CD1c-positive myeloid dendritic cell (primary cell): Measurements from ENCODE around the gene MEF2A.
A peak's percentile ranks its signal among the peaks of the same experiment; 100 is the strongest.
"Not testable (repeated sequence)": the region's sequence is repeated elsewhere in the genome, so short reads cannot be mapped to it uniquely, and the experiment has no call there.

Source experiments
- DNase-seq: peaks from one replicate; pipeline ENCODE4 v3.0.0-alpha.2; 2016; ENCODE audit errors: extremely low spot score

Gene MEF2A

DNA sequence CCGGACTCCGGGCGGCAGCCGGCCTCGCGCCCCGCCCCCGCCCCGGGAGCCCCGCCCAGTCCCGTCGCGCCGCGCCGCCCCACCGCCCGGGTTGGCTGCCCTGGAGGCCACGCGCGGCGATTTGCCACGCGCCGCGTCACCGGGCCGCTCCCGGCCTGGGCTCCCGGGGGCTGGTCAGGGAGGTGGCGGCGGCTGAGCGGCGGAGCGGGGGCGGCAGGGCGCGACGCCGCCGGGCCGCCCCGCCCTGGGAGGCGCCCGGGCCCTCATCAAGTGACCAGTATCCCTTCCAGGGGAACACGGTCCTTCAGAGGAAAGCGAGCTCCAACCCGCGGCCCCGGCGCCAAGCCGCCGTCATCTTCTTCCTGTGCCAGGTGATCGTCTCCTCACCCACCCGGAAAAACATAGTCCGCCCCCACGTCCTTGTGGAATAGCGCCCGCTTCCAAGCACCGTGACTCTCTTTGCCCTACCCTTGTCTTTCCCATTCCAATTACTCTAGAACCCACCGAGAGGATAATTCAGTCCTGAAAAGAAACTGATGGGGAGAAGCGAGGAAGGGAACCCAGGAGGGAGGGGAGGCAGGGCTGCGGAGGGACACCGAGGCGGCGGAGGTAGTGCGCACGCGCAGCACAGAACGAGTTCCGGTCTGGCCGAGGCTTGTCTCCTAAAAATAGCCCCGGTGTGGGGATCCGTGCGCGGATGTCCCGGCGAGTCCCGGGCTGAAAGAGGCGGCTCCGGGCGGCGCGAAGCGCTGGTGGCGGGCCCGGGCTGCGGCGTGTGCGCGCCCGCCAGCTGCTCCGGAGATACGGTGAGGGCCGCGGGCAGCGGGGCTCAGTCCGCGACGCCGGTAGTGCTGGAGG, at the start of gene MEF2A:
MEF2A (plus strand) TSS at position 686 of the 858 bp plus-strand sequence. CDS start 67,136 bp downstream, outside the sequence.
- peak; percentile 95 for DNase-seq

DNA sequence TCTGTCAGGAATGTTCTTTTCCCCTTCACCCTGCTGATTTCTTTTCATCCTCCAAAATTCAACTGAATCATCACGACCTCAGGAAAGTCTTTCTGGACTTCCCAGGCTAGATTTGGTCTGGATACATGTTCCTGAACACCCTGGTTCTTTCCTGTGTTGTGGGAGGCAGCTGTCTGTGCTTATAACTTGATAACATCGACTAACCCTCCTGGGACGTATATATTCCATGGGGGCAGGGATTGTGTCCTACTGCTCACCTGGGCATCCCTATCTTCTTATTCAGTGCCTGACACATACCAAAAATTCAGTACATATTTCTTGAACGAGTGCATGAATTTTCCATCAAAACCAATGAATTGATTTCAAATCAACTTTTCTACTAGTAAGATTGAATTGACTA, 47.6 kb upstream of the MEF2A start:
- no peak for DNase-seq

DNA sequence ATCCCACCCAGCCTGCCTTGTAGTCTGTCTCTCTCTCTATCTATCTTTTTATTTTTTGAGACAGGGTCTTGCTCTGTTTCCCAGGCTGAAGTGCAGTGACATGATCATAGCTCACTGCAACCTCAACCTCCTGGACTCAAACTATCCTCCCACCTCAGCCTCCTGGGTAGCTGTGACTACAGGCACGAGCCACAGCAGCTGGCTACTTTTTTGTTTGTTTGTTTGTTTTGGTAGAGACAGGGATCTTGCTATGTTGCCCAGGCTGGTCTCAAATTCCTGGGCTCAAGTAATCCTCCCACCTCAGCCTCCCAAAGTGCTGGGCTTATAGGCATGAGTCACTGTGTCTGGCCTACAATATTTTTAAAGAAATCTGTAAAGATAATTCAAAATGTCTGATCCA, 46.4 kb upstream of the MEF2A start:
- not testable (repeated sequence) for DNase-seq

DNA sequence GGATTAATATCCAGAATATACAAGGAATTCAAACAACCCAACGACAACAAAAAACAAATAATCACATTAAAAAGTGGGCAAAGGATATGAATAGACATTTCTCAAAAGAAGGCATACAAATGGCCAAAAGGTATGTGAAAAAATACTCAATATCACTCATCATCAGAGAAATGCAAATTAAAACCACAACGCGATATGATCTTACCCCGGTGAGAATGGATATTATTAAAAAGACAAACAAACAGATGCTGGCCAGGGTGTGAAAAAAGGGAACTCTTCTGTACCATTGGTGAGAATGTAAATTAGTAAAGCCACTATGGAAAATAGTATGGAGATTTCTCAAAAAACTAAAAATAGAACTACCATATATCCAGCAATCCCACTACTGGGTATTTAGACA, 43.5 kb upstream of the MEF2A start:
- DNase-seq: no peak

DNA sequence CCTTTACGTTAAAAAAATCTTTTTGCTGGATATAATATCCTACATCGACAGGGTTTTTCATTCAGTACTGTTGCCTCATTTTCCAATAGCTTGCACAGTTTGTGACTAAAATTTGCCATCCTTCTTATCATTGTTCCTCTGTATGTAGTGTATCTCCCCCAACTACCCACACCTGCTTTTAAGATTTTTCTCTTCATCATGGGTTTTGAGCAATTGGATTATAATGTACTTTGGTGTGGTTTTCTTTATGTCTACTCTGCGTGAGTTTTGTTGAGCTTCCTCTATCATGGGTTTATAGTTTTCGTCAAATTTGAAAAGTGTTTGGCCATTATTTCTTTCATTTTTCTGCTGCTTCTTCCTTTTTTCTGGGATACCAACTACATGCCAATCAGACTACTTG, 39.6 kb upstream of the MEF2A start:
- DNase-seq: no peak

DNA sequence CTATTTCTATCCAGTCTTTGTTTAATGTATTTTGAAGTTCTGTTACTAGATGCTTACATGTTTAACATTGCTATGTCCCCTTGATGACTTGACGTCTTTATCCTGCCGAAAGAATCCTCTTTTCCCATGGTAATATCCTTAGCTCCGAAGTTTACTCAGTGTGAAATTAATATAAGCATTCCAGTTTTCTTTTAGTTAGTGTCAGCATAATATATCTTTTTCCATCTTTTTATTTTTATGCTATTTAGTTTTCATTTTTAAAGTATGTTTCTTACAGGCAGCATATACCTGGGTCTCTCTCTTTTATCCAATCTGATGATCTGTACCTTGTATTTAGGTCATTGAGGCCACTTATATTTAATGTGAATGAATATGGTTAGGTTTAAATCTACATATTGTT, 39.1 kb upstream of the MEF2A start:
- no peak for DNase-seq

DNA sequence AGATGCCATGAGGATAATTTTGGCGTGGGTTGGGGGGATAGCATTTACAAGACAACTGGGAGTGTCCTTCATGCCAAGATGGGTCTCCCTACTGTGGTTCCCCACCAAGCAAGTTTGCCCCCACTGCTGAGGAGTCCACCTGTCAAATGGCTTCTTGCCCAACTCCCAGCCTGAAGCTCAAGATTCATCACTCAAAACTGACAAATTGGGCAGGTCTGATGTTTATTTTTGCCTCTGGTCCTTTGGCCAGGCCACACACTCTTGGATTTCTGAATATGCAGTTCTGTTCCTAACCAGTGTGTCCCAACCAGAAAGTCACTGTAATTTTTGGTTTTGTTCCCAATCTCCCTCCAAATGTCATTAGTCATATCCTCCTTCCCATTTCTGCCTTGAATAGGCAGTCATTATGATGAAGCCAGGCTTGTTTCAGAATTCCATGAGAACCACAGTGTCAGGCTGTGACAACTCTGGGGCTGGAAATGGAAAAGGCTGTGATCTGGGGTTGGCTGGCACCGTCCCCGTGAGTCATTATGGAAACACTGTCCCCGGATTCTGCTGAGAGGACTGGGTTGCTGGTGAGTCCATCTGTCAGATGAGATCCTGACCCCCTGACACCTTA, 29.3 kb upstream of the MEF2A start:
- no peak for DNase-seq

DNA sequence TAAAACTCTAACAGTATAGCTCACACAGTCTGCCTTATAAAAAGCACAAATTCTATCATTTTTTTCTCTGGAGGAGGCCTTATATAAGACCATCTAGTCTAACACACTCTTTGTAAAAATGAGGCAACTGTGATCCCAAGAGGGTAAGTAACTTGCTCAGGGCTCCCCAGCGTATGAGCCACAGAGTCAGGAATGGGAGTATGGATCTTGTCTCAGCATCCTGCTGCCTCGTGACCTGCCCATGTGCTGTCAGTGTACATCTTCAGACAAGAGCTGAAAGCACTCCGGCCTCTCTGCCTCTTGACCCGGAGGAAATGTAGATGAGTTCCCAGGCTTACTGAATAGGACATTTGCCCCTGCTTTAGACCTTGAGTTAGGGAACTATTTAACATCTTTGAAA, 28.4 kb upstream of the MEF2A start:
- no peak for DNase-seq

DNA sequence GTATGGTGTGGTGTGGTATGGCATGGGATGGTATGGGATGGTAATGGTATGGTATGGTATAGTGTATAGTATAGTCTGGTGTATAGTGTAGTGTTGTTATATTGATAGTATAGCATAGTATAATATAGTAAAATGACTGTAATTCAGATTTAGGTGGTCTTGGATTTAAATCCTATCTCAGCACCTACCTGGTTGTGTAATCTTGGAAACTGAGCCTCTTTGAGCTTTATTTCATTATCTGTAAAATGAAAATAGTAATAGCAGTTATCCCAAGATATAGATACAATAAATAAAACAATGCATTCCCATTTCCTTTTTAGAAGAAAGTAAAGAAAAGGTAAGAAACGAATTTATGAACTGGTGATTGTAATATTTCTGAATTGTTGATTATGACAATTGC, 27.5 kb upstream of the MEF2A start:
- DNase-seq: no peak

DNA sequence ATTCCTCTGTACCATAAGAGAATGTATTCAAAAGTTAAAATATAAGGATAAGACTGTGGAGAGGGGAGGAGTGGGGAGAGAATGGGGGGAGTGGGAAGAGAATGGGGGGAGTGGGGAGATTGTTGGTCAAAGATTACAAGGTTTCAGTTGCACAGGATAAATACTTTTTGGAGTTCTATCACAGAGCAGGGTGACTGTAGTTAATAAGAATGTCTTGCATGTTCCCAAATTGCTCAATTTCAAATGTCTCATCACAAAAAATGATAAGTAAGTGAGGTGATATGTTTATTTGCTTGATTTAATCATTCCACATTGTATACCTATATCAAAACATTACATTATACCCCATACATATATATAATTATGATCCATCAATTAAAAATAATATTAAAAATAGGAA, 23.0 kb upstream of the MEF2A start:
- DNase-seq: no peak

DNA sequence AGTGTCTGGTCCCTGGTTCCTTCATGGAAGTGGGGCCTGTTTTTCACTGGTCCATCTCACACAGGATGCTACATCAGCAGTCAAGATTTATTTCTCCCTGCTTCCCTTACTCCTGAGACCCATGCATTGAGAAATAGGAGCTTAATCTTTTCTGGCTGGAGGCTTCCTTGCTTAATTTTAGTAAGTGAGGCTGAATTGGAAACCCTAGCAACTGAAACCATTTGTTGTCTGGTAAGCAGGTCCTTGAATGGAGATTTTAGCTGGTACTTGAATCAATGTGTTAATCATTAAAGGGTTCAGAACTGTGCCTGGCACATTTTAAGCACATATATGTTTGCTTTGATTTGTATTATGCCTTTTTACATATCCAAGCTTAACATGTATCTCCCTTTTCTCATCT, 20.2 kb upstream of the MEF2A start:
- DNase-seq: no peak

DNA sequence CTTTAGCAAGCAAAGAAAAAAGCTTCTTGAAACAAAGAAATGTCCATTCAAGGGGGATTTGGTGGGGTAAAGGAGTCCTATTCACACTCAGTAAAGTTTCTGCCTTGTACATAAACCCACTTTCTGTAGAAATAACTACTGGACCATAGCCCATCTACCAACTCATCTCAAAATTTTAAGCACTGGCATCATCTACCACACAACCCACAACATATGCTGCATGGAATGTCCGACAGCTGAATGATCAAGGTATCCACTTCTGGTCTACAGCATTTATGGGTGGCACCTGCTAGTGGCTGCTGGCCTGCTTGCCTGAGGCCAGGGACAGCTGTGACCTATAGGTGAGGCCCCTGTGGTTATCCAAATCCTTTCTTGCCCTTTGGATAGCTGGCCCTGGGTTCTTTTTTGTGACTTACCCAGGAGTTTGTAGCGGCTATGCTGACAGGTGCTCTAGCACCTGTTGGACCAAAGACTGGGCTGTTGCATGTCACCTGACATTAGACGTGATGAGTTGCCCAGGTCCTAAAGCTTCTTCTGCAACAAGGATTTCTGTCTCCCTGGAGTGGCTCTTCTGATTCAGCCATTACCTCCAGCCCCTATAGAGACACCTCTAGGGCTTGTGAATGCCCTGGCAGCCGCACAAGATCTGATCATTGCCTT, 19.2 kb upstream of the MEF2A start:
- DNase-seq: no peak

DNA sequence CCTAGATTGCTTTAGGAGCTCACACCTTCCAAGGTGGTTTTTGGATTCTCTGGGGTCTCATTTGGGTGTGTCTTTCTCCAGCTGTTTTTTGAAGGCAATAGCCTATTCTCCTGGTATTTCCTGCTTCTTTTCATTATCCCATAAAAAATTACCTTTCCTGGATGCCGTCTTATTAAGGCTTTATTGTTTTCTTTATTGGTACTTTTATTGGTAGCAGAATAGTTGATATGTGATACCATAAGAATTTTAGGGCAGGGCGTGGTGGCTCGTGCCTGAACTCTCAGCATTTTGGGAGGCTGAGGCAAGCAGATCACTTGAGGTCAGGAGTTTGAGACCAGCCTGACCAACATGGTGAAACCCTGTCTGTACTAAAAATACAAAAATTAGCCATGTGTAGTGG, 18.3 kb upstream of the MEF2A start:
- no peak for DNase-seq

DNA sequence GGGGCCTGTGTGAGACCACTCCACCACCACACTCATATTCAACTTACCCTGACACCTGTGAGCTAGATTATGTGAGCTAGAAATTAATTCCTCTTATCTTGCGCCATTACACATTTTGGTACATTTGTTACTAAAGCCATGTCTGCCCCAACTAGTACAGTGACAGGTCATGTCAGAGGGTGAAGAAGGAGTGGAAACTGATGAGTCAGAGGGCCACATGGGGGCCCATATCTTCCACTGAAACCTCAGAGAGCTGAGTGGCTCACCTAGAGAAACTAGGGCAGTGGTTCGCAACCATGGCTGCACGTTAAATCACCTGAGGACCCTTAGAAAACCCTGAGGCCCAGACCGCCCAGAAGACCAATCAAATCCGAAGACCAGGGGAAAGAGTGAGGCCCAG, 15.7 kb upstream of the MEF2A start:
- DNase-seq: no peak

DNA sequence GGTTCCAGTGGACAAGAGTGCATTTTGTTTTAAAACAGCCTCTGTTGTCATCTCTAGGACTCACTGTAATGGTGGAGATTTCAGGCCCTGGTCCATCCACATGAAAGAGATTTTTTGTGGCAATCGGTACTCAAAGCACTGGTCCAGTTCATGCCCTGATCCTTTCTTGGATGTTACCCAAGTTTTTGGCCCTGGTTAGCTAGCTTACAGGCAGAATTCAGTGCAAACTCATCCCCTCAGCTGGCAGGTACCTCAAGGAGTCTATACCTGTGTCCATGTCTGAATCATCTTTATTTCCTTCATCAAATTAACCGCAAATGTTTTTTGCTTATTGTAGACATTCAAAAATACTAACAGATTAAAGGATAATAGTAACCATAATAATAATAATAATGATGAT, 13.7 kb upstream of the MEF2A start:
- DNase-seq: no peak

DNA sequence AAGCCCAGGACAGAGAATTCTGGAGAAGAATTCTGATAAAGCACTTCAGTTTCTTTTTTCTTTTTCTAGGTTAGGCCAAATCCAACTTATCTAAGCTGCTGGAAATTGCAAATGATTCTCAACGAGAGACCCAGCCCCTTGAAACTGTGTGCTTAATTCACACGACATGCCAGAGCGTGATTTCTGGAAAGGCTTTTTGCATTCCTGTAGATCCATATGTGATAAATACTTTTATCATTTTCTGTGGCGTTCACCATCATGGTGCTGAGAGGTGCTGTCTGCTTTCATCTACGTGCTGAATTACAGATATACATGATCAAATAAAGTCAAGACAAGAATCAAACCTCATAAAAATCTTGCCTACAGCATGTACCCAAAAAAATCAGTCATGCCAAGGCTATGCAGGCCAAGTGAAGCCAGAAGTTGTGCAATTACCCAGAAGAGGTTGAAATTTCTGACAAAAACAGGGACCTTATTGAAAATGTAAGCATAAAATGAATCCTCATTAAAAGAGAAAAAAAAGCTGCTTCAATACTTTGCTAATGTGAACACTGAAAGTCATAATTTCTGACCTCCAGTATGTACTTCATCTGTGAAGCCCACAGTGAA, 10.8 kb upstream of the MEF2A start:
- DNase-seq: no peak

DNA sequence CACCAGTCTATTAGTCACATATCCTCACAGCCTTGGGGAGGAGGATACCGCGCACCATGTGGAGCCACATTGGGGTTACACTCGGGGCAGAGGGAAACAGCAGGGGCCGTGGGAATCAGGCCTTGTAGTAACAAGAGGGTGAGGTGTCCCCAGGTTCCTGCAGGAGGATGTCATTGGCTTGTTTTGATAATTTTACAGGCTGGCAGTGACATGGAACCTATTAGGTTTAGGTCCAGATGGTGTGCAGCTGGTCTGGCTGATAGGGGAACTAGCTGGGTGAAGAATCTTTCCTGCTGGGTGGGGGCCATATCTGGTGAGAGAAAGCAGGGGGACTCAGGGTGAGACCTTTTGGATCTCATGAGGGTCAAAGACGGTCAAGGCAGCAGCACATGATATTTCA, 9.8 kb upstream of the MEF2A start:
- DNase-seq: no peak

DNA sequence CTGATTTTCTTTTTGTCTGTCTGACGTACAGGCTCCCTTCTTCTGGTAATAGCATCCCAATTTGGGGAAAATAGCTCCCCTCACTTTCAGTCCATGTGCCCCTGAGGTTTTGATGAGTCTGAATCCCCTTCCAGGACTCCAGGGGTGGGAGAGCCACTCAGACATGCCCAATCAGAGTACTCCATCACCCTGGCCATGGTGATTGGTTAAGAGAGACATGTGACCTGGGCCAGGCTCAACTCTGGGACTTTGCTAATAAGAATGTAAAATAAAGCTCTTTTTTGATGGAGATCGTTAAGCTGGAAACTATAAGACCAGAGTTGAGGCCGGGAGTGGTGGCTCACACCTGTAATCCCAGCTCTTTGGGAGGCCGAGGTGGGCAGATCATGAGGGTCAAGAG, 9.2 kb upstream of the MEF2A start:
- DNase-seq: no peak

DNA sequence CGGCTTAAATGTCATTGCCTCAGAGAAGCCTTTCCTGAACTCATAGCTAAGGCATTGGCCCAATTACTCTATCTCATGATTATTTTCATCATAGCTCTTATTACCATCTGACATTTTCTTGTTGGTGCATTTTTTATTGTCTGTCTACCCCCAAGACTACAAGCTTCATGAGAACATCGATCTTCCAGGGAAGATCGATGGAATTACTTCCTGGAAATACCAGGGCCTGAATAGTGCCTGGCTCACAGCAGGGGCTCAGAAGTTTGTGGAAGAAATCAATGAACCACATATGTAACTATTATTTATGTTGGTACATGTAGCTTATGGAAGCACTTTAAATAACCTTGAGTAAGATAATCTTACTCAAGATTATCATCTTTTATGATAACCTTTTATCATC, 7.7 kb upstream of the MEF2A start:
- DNase-seq: no peak

DNA sequence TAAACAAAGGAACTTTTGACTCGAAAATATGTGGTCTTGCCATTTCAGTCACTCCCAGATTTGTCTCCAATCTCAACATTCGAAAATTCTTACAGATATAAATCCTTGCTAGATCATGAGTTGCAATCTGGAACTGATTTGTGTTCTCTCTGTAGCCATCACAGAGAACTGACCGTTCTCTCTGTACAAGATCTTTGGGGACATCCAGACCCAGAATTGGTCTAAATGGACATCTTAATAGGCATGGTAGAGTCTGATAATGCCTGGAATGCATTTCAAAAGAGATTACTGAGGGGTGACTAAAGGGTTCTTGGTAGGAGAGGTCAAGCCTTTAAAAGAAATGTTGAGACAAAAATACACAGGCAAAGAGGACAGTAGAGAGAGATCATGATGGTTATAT, 7.2 kb upstream of the MEF2A start:
- no peak for DNase-seq

DNA sequence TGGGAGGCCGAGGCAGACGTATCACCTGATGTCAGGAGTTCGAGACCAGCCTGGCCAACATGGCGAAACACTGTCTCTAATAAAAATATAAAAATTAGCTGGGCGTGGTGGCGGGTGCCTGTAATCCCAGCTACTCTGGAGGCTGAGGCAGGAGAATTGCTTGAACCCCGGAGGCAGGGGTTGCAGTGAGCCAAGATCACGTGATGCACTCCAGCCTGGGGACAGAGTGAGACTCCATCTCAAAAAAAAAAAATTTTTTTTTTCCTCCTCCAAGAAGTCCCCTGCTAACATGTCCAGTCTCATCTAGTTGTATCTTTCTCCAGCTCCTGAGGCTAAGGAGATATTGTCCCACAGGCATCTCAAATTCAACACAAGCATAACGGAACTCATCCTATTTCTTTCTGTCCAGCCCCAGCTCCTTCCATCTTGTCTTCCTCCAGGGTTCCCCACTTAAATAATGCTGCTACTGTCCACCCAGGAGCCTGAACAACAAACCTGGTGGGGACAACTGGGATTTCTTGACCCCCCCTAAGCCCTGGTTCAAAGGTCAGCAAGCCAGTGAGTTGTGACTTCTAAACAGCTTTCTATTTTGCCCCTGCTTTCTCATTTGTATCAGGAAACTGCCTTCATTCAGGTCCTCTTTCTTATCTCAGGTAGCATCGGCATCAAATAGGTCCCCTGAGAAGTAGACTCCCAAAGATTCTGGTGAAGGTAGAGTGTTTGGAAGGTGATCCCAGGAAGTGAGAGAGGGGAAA, 4.1 kb upstream of the MEF2A start:
- no peak for DNase-seq

DNA sequence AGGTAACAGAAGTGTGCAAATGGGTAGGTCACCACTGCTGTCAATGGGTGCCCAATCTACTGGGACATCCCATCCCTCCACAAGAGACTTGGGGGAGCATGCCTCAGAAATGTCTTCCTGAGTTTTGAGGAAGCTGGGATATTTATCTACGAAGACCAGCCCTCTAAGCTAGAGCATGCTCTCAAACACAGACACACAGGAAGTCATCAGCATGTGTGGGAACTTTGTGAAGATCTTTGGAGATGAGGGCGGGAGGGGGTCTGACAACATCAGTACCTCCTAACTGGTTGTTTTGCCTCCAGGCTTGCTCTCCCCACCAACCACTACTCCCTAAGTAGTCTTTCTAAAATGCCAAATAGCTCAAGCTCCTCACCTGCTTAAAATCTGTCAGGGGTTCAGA, 3.5 kb upstream of the MEF2A start:
- no peak for DNase-seq
